Stimulated activated CD8-positive, alpha-beta memory T cell treated with anti-CD3 and anti-CD28 coated beads, Interleukin-12 subunit alpha, Interleukin-12 subunit beta, amount 100 ng/mL, for 24 hours (primary cell): ENCODE measurements around the gene ATP11A.

Experiments used
- DNase-seq: peaks from one replicate; pipeline ENCODE4 v3.0.0-alpha.2; 2020; ENCODE audit errors: extremely low read depth

Gene ATP11A

GRCh38 chr13:112761701-112762689 is 72.2 kb downstream of the ATP11A start:
- DNase-seq: no peak

- DNase-seq: no peak
These were observed 72.8 kb downstream of the ATP11A start for GRCh38 chr13:112762690-112763080.

- no peak for DNase-seq
These were observed 74.2 kb downstream of the ATP11A start for GRCh38 chr13:112764028-112764427.

GRCh38 chr13:112764864-112765561 is 75.2 kb downstream of the ATP11A start:
- DNase-seq: no peak

- DNase-seq: no peak
These were observed 75.9 kb downstream of the ATP11A start for GRCh38 chr13:112765731-112766130.

- DNase-seq: no peak
These were observed 76.5 kb downstream of the ATP11A start for GRCh38 chr13:112766336-112766735.

GRCh38 chr13:112767506-112768471 is 78.0 kb downstream of the ATP11A start:
- no peak for DNase-seq

- DNase-seq: no peak
These were observed 79.1 kb downstream of the ATP11A start for GRCh38 chr13:112768795-112769481.

- no peak for DNase-seq
These were observed 79.8 kb downstream of the ATP11A start for GRCh38 chr13:112769615-112770014.

GRCh38 chr13:112770504-112770903 is 80.7 kb downstream of the ATP11A start:
- DNase-seq: no peak

GRCh38 chr13:112771139-112771876 is 81.5 kb downstream of the ATP11A start:
- DNase-seq: no peak

GRCh38 chr13:112771877-112772538 is 82.2 kb downstream of the ATP11A start:
- DNase-seq: no peak

- no peak for DNase-seq
These were observed 82.7 kb downstream of the ATP11A start for GRCh38 chr13:112772539-112772909.

- DNase-seq: no peak
These were observed 83.1 kb downstream of the ATP11A start for GRCh38 chr13:112772929-112773328.

GRCh38 chr13:112773601-112774447 is 84.0 kb downstream of the ATP11A start:
- no peak for DNase-seq

GRCh38 chr13:112774448-112774792 is 84.6 kb downstream of the ATP11A start:
- no peak for DNase-seq

- no peak for DNase-seq
These were observed 85.2 kb downstream of the ATP11A start for GRCh38 chr13:112774829-112775565.

GRCh38 chr13:112775791-112776279 is 86.0 kb downstream of the ATP11A start:
- DNase-seq: no peak
